Loucy (cell line): ENCODE results near the gene CENPT.
A peak's percentile ranks its signal among the peaks of the same experiment; 100 is the strongest.

Source experiments
- H2AFZ ChIP-seq: fragments of 200-600 bp; sonication (generic); 2 replicates; pipeline ENCODE4 v1.6.0; 2016; ENCODE audit warnings: antibody characterized with exemption, mild to moderate bottlenecking, low read length, moderate library complexity
- H3F3A ChIP-seq: fragments of 200-600 bp; 2 replicates; pipeline ENCODE4 v1.6.0; 2016; ENCODE audit warnings: antibody characterized with exemption, low read depth, mild to moderate bottlenecking
- H3K27me3 ChIP-seq: fragments of 200-600 bp; sonication (generic); 2 replicates; pipeline ENCODE4 v1.6.1; 2014; ENCODE audit warnings: low read length, mild to moderate bottlenecking; ENCODE audit not compliant: insufficient read depth, poor library complexity, severe bottlenecking
- H3K36me3 ChIP-seq: fragments of 200-600 bp; sonication (generic); 2 replicates; pipeline ENCODE4 v1.6.1; 2016; ENCODE audit warnings: low read length; ENCODE audit not compliant: insufficient read depth
- H3K4me1 ChIP-seq: fragments of 200-600 bp; sonication (generic); 2 replicates; pipeline ENCODE4 v1.5.1; 2014; ENCODE audit warnings: low read length, mild to moderate bottlenecking; ENCODE audit not compliant: insufficient read depth, poor library complexity, severe bottlenecking
- H3K4me2 ChIP-seq: fragments of 200-600 bp; sonication (generic); 2 replicates; pipeline ENCODE4 v1.6.0; 2014; ENCODE audit warnings: antibody characterized with exemption, low read length, low read depth, mild to moderate bottlenecking; ENCODE audit not compliant: poor library complexity, severe bottlenecking
- H3K4me3 ChIP-seq: fragments of 200-600 bp; sonication (generic); 2 replicates; pipeline ENCODE4 v1.5.1; 2014; ENCODE audit warnings: low read length, mild to moderate bottlenecking, mixed read lengths; ENCODE audit not compliant: poor library complexity, severe bottlenecking
- H3K79me2 ChIP-seq: fragments of 200-600 bp; sonication (generic); 2 replicates; pipeline ENCODE4 v1.6.1; 2014; ENCODE audit warnings: low read length; ENCODE audit not compliant: insufficient read depth
- H3K9ac ChIP-seq: fragments of 200-600 bp; sonication (generic); 2 replicates; pipeline ENCODE4 v1.6.0; 2014; ENCODE audit warnings: mild to moderate bottlenecking, low read depth, low read length, moderate library complexity; ENCODE audit not compliant: poor library complexity, severe bottlenecking
- H3K9me2 ChIP-seq: fragments of 200-600 bp; sonication (generic); replicated peaks from 2 replicates; pipeline ENCODE4 v1.6.1; 2016; ENCODE audit warnings: low read depth, low read length, mixed read lengths
- H3K9me3 ChIP-seq: fragments of 200-600 bp; sonication (generic); 2 replicates; pipeline ENCODE4 v1.6.1; 2014; ENCODE audit warnings: mild to moderate bottlenecking, antibody characterized with exemption, low read length, low read depth; ENCODE audit not compliant: insufficient read depth
- H4K20me1 ChIP-seq: fragments of 200-600 bp; sonication (generic); 2 replicates; pipeline ENCODE4 v1.6.0; 2014; ENCODE audit warnings: antibody characterized with exemption, low read length, mild to moderate bottlenecking; ENCODE audit not compliant: insufficient read depth, poor library complexity, severe bottlenecking
- CTCF ChIP-seq: fragments of 200-600 bp; sonication (generic); conservative IDR thresholded peaks from 2 replicates; pipeline ENCODE4 v1.5.1; 2014; ENCODE audit warnings: mild to moderate bottlenecking, antibody characterized with exemption, low read length
- EZH2phosphoT487 ChIP-seq: fragments of 200-600 bp; IDR thresholded peaks from 2 replicates; pipeline ENCODE4 v1.6.1; 2018; ENCODE audit warnings: antibody characterized with exemption, mild to moderate bottlenecking, moderate library complexity, borderline replicate concordance

Gene CENPT

GRCh38 chr16:67872131-67872630 is 24.7 kb upstream of the CENPT start:
- Histone ChIP-seq H3K36me3 (peaks cover 54% of the 10 kb centered on the region; the same call in 1 of the 2 replicates), H4K20me1 (peaks cover 35% of the 10 kb centered on the region), H3K9ac (peak overlapping the region; percentile 92), H3K9me2 (no peaks in the 10 kb centered on the region), H2AFZ (peak overlapping the region; percentile 11; the same call in 1 of the 2 replicates), H3F3A (no peaks in the 10 kb centered on the region), H3K4me1 (peaks cover 23% of the 10 kb centered on the region), H3K79me2 (peaks cover 43% of the 10 kb centered on the region), H3K9me3 (no peaks in the 10 kb centered on the region), H3K4me2 (peak overlapping the region; percentile 91), H3K4me3 (peak overlapping the region; percentile 98), H3K27me3 (no peaks in the 10 kb centered on the region)
- no peak for TF ChIP-seq EZH2phosphoT487
- TF ChIP-seq CTCF, result no peak

GRCh38 chr16:67871256-67871655 is 23.8 kb upstream of the CENPT start:
- Histone ChIP-seq H3K79me2 (peaks cover 34% of the 10 kb centered on the region), H3K9ac (no peak overlapping the region), H3K9me3 (no peaks in the 10 kb centered on the region), H3K4me2 (no peak overlapping the region), H3F3A (no peaks in the 10 kb centered on the region), H3K36me3 (peaks cover 54% of the 10 kb centered on the region; the same call in 1 of the 2 replicates), H4K20me1 (peaks cover 29% of the 10 kb centered on the region), H3K4me1 (peaks cover 23% of the 10 kb centered on the region), H3K9me2 (no peaks in the 10 kb centered on the region), H3K4me3 (no peak overlapping the region), H3K27me3 (no peaks in the 10 kb centered on the region), H2AFZ (no peak overlapping the region)
- no peak for TF ChIP-seq CTCF
- TF ChIP-seq EZH2phosphoT487, result no peak

GRCh38 chr16:67869653-67870052 is 22.2 kb upstream of the CENPT start:
- Histone ChIP-seq H3K27me3 (no peaks in the 10 kb centered on the region), H3K4me1 (peaks cover 10% of the 10 kb centered on the region), H3F3A (no peaks in the 10 kb centered on the region), H4K20me1 (peaks cover 19% of the 10 kb centered on the region), H3K9ac (no peak overlapping the region), H3K9me3 (no peaks in the 10 kb centered on the region), H2AFZ (no peak overlapping the region), H3K36me3 (peaks cover 65% of the 10 kb centered on the region; the same call in 1 of the 2 replicates), H3K79me2 (peaks cover 25% of the 10 kb centered on the region), H3K4me3 (no peak overlapping the region), H3K4me2 (no peak overlapping the region), H3K9me2 (no peaks in the 10 kb centered on the region)
- TF ChIP-seq CTCF (no peak), EZH2phosphoT487 (no peak)
